H9 (cell line): ENCODE measurements around the gene SEMA5A. TPM values are rescaled to one million over a fixed set of nuclear protein-coding genes. Genes with fewer than 3 reads are reported as not detected.

Experiments
- DNase-seq: peaks from one replicate; pipeline ENCODE4 v3.0.0-alpha.2; 2017
- H2AFZ ChIP-seq: one replicate; pipeline ENCODE4 v1.6.1; 2013; ENCODE audit warnings: mild to moderate bottlenecking, low read length, control low read depth, moderate library complexity
- H2AK5ac ChIP-seq: 2 replicates; pipeline ENCODE4 v1.6.1; 2013; ENCODE audit warnings: low read length, control low read depth, mixed read lengths; ENCODE audit not compliant: insufficient read length
- H2BK120ac ChIP-seq: one replicate; pipeline ENCODE4 v1.6.1; 2013; ENCODE audit warnings: low read depth, mild to moderate bottlenecking, low read length, control low read depth, inconsistent platforms; ENCODE audit not compliant: poor library complexity, severe bottlenecking
- H2BK12ac ChIP-seq: 2 replicates; pipeline ENCODE4 v1.6.1; 2013; ENCODE audit warnings: low read length, control low read depth, mixed read lengths, low read depth; ENCODE audit not compliant: insufficient read length
- H2BK15ac ChIP-seq: 2 replicates; pipeline ENCODE4 v1.6.1; 2013; ENCODE audit warnings: low read depth, low read length, control low read depth
- H2BK20ac ChIP-seq: one replicate; pipeline ENCODE4 v1.6.1; 2013; ENCODE audit warnings: low read depth, mild to moderate bottlenecking, low read length, control low read depth, inconsistent platforms; ENCODE audit not compliant: poor library complexity, severe bottlenecking
- H2BK5ac ChIP-seq: 2 replicates; pipeline ENCODE4 v1.6.1; 2013; ENCODE audit warnings: low read length, control low read depth, mixed read lengths; ENCODE audit not compliant: insufficient read length
- H3K14ac ChIP-seq: 2 replicates; pipeline ENCODE4 v1.6.1; 2013; ENCODE audit warnings: low read length, control low read depth; ENCODE audit not compliant: insufficient read depth
- H3K18ac ChIP-seq: 2 replicates; pipeline ENCODE4 v1.6.1; 2013; ENCODE audit warnings: low read depth, mild to moderate bottlenecking, mixed read lengths, low read length, control low read depth; ENCODE audit not compliant: insufficient read length
- H3K23ac ChIP-seq: 2 replicates; pipeline ENCODE4 v1.6.1; 2013; ENCODE audit warnings: low read length, control low read depth, mixed read lengths, low read depth; ENCODE audit not compliant: insufficient read length
- H3K23me2 ChIP-seq: 2 replicates; pipeline ENCODE4 v1.6.1; 2013; ENCODE audit warnings: low read depth, mild to moderate bottlenecking, mixed read lengths, low read length, control low read depth; ENCODE audit not compliant: insufficient read length, poor library complexity, severe bottlenecking
- H3K27ac ChIP-seq: 2 replicates; pipeline ENCODE4 v1.5.1; 2013; ENCODE audit warnings: low read length, control low read depth, mixed read lengths, low read depth; ENCODE audit not compliant: insufficient read length
- H3K27me3 ChIP-seq: 2 replicates; pipeline ENCODE4 v1.6.1; 2013; ENCODE audit warnings: low read length, control low read depth, inconsistent platforms; ENCODE audit not compliant: insufficient read depth
- H3K4ac ChIP-seq: 2 replicates; pipeline ENCODE4 v1.6.1; 2013; ENCODE audit warnings: low read depth, mild to moderate bottlenecking, control low read depth, inconsistent platforms, low read length, moderate library complexity
- H3K4me1 ChIP-seq: 2 replicates; pipeline ENCODE4 v1.6.1; 2013; ENCODE audit warnings: low read length, control low read depth, inconsistent platforms; ENCODE audit not compliant: insufficient read depth
- H3K4me2 ChIP-seq: 2 replicates; pipeline ENCODE4 v1.6.1; 2013; ENCODE audit warnings: low read length, control low read depth, mixed read lengths; ENCODE audit not compliant: insufficient read length, insufficient read depth
- H3K56ac ChIP-seq: 2 replicates; pipeline ENCODE4 v1.6.1; 2013; ENCODE audit warnings: low read depth, mild to moderate bottlenecking, mixed read lengths, low read length, control low read depth; ENCODE audit not compliant: insufficient read length
- H3K79me1 ChIP-seq: 2 replicates; pipeline ENCODE4 v1.6.1; 2013; ENCODE audit warnings: low read depth, mild to moderate bottlenecking, moderate library complexity, low read length, control low read depth, inconsistent platforms; ENCODE audit not compliant: insufficient read depth, poor library complexity, severe bottlenecking
- H3K79me2 ChIP-seq: 2 replicates; pipeline ENCODE4 v1.6.1; 2013; ENCODE audit warnings: low read length, control low read depth, inconsistent platforms; ENCODE audit not compliant: insufficient read depth
- H3K9ac ChIP-seq: 2 replicates; pipeline ENCODE4 v1.6.1; 2013; ENCODE audit warnings: low read length, control low read depth, mixed read lengths; ENCODE audit not compliant: insufficient read length; ENCODE audit errors: extremely low read depth
- H3K9me3 ChIP-seq: one replicate; pipeline ENCODE4 v1.6.1; 2013; ENCODE audit warnings: low read depth, low read length, inconsistent platforms; ENCODE audit not compliant: control insufficient read depth
- H3T11ph ChIP-seq: one replicate; pipeline ENCODE4 v1.6.1; 2013; ENCODE audit warnings: mild to moderate bottlenecking, low read length, control low read depth, inconsistent platforms
- H4K20me1 ChIP-seq: one replicate; pipeline ENCODE4 v1.6.1; 2013; ENCODE audit not compliant: control insufficient read depth, insufficient read length, insufficient read depth
- H4K5ac ChIP-seq: 2 replicates; pipeline ENCODE4 v1.6.1; 2013; ENCODE audit warnings: low read depth, mild to moderate bottlenecking, mixed read lengths, low read length, control low read depth; ENCODE audit not compliant: insufficient read length
- H4K8ac ChIP-seq: replicated peaks from 2 replicates; pipeline ENCODE4 v1.6.1; 2013; ENCODE audit warnings: low read length, control low read depth, mixed read lengths, low read depth; ENCODE audit not compliant: insufficient read length
- H4K91ac ChIP-seq: 2 replicates; pipeline ENCODE4 v1.6.1; 2013; ENCODE audit warnings: low read depth, mild to moderate bottlenecking, moderate library complexity, mixed read lengths, low read length, control low read depth; ENCODE audit not compliant: insufficient read length
- H3K27ac Mint-ChIP-seq, 3 experiments: 2 replicates in 2 of 3; 3 replicates in 1 of 3; pipeline ENCODE4 v1.8.0; 2020 to 2021; ENCODE audit warnings: mixed read lengths in 3 of 3, mild to moderate bottlenecking in 1 of 3, moderate library complexity in 1 of 3
- H3K27me3 Mint-ChIP-seq: 2 replicates; pipeline ENCODE4 v1.8.0; 2021; ENCODE audit warnings: low read depth, mild to moderate bottlenecking, moderate library complexity, mixed read lengths
- H3K36me3 Mint-ChIP-seq, 3 experiments: 2 replicates in 2 of 3; 3 replicates in 1 of 3; pipeline ENCODE4 v1.8.0; 2020 to 2021; ENCODE audit warnings: low read depth in 3 of 3, mixed read lengths in 3 of 3; ENCODE audit not compliant: insufficient read depth in 1 of 3
- H3K4me1 Mint-ChIP-seq, 2 experiments: 2 replicates each; pipeline ENCODE4 v1.8.0; 2020; ENCODE audit warnings: mixed read lengths in 2 of 2
- H3K4me3 Mint-ChIP-seq, 2 experiments: 2 replicates in 1 of 2; 3 replicates in 1 of 2; pipeline ENCODE4 v1.8.0; 2020 to 2021; ENCODE audit warnings: mild to moderate bottlenecking in 2 of 2, mixed read lengths in 2 of 2, moderate library complexity in 1 of 2
- H3K9me3 Mint-ChIP-seq, 2 experiments: 2 replicates in 1 of 2; 3 replicates in 1 of 2; pipeline ENCODE4 v1.8.0; 2020; ENCODE audit warnings: mild to moderate bottlenecking in 2 of 2, mixed read lengths in 2 of 2, moderate library complexity in 1 of 2
- WGBS: extraction: QIAGEN DNeasy Blood & Tissue Kit; methylation state at CpG from one replicate; pipeline ENCODE4 v1.1.7; 2013; ENCODE audit warnings: missing lambda C conversion rate, low lambda C conversion rate, mixed read lengths; ENCODE audit not compliant: insufficient read length; ENCODE audit errors: extremely low coverage; 5-methylcytosine and 5-hydroxymethylcytosine counted together
- total RNA-seq: library from RNA; stranded (reverse); gene quantifications from 2 replicates; pipeline ENCODE4 v1.2.1, GENCODE V29; 2021
- TF ChIP-seq, protein P1 (sequence below): fragments of 200-600 bp; sonication (generic); conservative IDR thresholded peaks from 3 replicates; pipeline ENCODE4 v1.8.0; 2021; ENCODE audit warnings: antibody characterized with exemption, mild to moderate bottlenecking

The SEMA5A gene
- total RNA-seq, 1 experiment from 2014 or later, result 4.3 TPM

DNA sequence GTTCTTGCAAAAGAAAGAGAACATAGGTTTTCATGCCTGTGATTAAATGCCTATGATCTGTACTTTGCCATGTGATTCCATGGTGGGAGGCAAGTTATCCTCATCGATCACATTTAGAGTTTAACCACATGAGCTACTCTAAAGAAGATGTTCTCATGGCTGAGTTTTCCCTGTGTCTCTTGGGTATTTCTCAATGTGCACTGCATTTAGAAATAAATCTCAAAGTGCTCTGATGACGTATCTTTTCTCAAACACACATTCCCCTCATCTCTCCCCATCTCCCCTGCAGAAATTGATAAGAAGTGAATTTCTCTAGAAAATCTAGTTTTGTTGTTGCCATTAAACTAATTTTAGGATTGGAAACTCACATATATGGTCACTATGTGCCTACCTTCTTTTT is 282.2 kb downstream of the SEMA5A start:
- TF ChIP-seq, protein P1, sequence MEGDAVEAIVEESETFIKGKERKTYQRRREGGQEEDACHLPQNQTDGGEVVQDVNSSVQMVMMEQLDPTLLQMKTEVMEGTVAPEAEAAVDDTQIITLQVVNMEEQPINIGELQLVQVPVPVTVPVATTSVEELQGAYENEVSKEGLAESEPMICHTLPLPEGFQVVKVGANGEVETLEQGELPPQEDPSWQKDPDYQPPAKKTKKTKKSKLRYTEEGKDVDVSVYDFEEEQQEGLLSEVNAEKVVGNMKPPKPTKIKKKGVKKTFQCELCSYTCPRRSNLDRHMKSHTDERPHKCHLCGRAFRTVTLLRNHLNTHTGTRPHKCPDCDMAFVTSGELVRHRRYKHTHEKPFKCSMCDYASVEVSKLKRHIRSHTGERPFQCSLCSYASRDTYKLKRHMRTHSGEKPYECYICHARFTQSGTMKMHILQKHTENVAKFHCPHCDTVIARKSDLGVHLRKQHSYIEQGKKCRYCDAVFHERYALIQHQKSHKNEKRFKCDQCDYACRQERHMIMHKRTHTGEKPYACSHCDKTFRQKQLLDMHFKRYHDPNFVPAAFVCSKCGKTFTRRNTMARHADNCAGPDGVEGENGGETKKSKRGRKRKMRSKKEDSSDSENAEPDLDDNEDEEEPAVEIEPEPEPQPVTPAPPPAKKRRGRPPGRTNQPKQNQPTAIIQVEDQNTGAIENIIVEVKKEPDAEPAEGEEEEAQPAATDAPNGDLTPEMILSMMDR, result no peak
- WGBS, result no CpG with 5 or more reads among the region's 2 CpGs
- Mint-ChIP-seq H3K4me3 (no peak overlapping the region), H3K27me3 (no peaks in the 10 kb centered on the region), H3K4me1 (peaks cover 15% of the 10 kb centered on the region in 2 experiments), H3K36me3 (peaks cover 0 to 3% (median 2%) of the 10 kb centered on the region in 3 experiments; a peak in 3 of 7 replicates), H3K9me3 (peaks cover 0 to 3% of the 10 kb centered on the region in 2 experiments; a peak in 2 of 5 replicates), H3K27ac (no peak overlapping the region)
- Histone ChIP-seq H3K79me2 (no peaks in the 10 kb centered on the region), H3K79me1 (no peaks in the 10 kb centered on the region), H3K23me2 (no peaks in the 10 kb centered on the region), H2BK12ac (no peak overlapping the region), H3K4ac (no peak overlapping the region), H4K5ac (no peak overlapping the region), H3K14ac (no peak overlapping the region), H3K56ac (no peak overlapping the region), H4K91ac (no peak overlapping the region), H3K23ac (no peak overlapping the region), H3K9me3 (no peaks in the 10 kb centered on the region), H4K20me1 (no peaks in the 10 kb centered on the region), H2BK5ac (no peak overlapping the region), H2BK120ac (no peak overlapping the region), H4K8ac (no peak overlapping the region), H2AK5ac (no peak overlapping the region), H3K4me2 (no peak overlapping the region), H3T11ph (no peak overlapping the region), H3K9ac (no peak overlapping the region), H3K27me3 (no peaks in the 10 kb centered on the region), H3K27ac (no peak overlapping the region), H2AFZ (no peak overlapping the region), H2BK20ac (no peak overlapping the region), H3K4me1 (no peaks in the 10 kb centered on the region), H2BK15ac (no peak overlapping the region), H3K18ac (no peak overlapping the region)
- DNase-seq, result no peak
